Non-pigmented ciliary epithelial cell (primary cell): ENCODE results near the gene TPRN.
"Not testable (repeated sequence)": the region's sequence is repeated elsewhere in the genome, so short reads cannot be mapped to it uniquely, and the experiment has no call there.

Experiments
- DNase-seq: peaks from one replicate; pipeline ENCODE4 v3.0.0-alpha.2; 2010; ENCODE audit warnings: low read depth

Gene TPRN

GRCh38 chr9:137200311-137201204 is at the start of gene TPRN:
Gene TPRN (minus strand): TSS chr9:137200741. CDS start chr9:137200711, 30 bp downstream.
- DNase-seq, result peak; percentile 90

- no peak for DNase-seq
Observed at GRCh38 chr9:137247916-137248175, 47.3 kb upstream of the TPRN start.

- no peak for DNase-seq
Observed at GRCh38 chr9:137247135-137247915, 46.8 kb upstream of the TPRN start.

- DNase-seq, result no peak
Observed at GRCh38 chr9:137245450-137246421, 45.2 kb upstream of the TPRN start.

- DNase-seq, result no peak
Observed at GRCh38 chr9:137244486-137245449, 44.2 kb upstream of the TPRN start.

GRCh38 chr9:137243626-137244485 is 43.3 kb upstream of the TPRN start:
- DNase-seq, result no peak

- not testable (repeated sequence) for DNase-seq
Observed at GRCh38 chr9:137243266-137243625, 42.7 kb upstream of the TPRN start.

GRCh38 chr9:137242269-137243203 is 42.0 kb upstream of the TPRN start:
- no peak for DNase-seq

- DNase-seq, result no peak
Observed at GRCh38 chr9:137241490-137242268, 41.1 kb upstream of the TPRN start.

GRCh38 chr9:137240841-137241489 is 40.4 kb upstream of the TPRN start, which contains the start of gene TUBB4B:
Gene TUBB4B (plus strand): TSS chr9:137241287. CDS start chr9:137241361, 74 bp downstream.
- DNase-seq, result peak; percentile 99

- DNase-seq, result no peak
Observed at GRCh38 chr9:137240318-137240840, 39.8 kb upstream of the TPRN start.

GRCh38 chr9:137239541-137240200 is 39.1 kb upstream of the TPRN start:
- DNase-seq, result not testable (repeated sequence)

- no peak for DNase-seq
Observed at GRCh38 chr9:137237759-137238726, 37.5 kb upstream of the TPRN start.

GRCh38 chr9:137236936-137237421 is 36.4 kb upstream of the TPRN start:
- DNase-seq, result no peak

- DNase-seq, result no peak
Observed at GRCh38 chr9:137236238-137236935, 35.8 kb upstream of the TPRN start.
